Endothelial cell (in vitro differentiated cells): ENCODE data around the gene RCE1. TPM values are rescaled to one million over a fixed set of nuclear protein-coding genes. Genes with fewer than 3 reads are reported as not detected.

ENCODE experiments used
- DNase-seq: peaks from one replicate; pipeline ENCODE4 v3.0.0; 2021; ENCODE audit warnings: low spot score
- H3K27ac Mint-ChIP-seq: one replicate; pipeline ENCODE4 v1.8.0; 2021; ENCODE audit warnings: mixed read lengths, inconsistent platforms; ENCODE audit not compliant: unreplicated experiment
- H3K27me3 Mint-ChIP-seq: one replicate; pipeline ENCODE4 v1.8.0; 2021; ENCODE audit warnings: mild to moderate bottlenecking, moderate library complexity, mixed read lengths, inconsistent platforms; ENCODE audit not compliant: unreplicated experiment
- H3K36me3 Mint-ChIP-seq: one replicate; pipeline ENCODE4 v1.8.0; 2021; ENCODE audit warnings: mild to moderate bottlenecking, low read depth, mixed read lengths, inconsistent platforms; ENCODE audit not compliant: unreplicated experiment
- H3K4me1 Mint-ChIP-seq: one replicate; pipeline ENCODE4 v1.8.0; 2021; ENCODE audit warnings: mild to moderate bottlenecking, mixed read lengths, inconsistent platforms; ENCODE audit not compliant: unreplicated experiment
- H3K4me3 Mint-ChIP-seq: one replicate; pipeline ENCODE4 v1.8.0; 2021; ENCODE audit warnings: mild to moderate bottlenecking, mixed read lengths, inconsistent platforms; ENCODE audit not compliant: unreplicated experiment
- H3K9me3 Mint-ChIP-seq: one replicate; pipeline ENCODE4 v1.8.0; 2021; ENCODE audit warnings: mixed read lengths, inconsistent platforms; ENCODE audit not compliant: unreplicated experiment
- CTCF ChIP-seq: fragments of 200-600 bp; sonication (generic); IDR thresholded peaks from one replicate; pipeline ENCODE4 v1.5.0; 2021; ENCODE audit warnings: antibody characterized with exemption; ENCODE audit not compliant: unreplicated experiment
- total RNA-seq: library from RNA; stranded (reverse); fragmentation: NEBNext Ultra II Directional; extraction: Animal tissue kit (Norgen Biotek cat#: 25700); gene quantifications from one replicate; pipeline ENCODE4 v1.2.1, GENCODE V29; 2021; ENCODE audit not compliant: unreplicated experiment

RCE1 gene
- total RNA-seq, 1 donor from 2014 or later, result 25.2 TPM

GRCh38 chr11:66852466-66853241, 9.4 kb downstream of the RCE1 start:
- no peak overlapping the region for H3K27ac Mint-ChIP-seq
- peaks cover 10% of the 10 kb centered on the region for H3K36me3 Mint-ChIP-seq
- DNase-seq, result no peak
- no peaks in the 10 kb centered on the region for H3K9me3 Mint-ChIP-seq
- peaks cover 26% of the 10 kb centered on the region for H3K27me3 Mint-ChIP-seq
- TF ChIP-seq CTCF, result peak; percentile 1
- no peak overlapping the region for H3K4me3 Mint-ChIP-seq
- H3K4me1 Mint-ChIP-seq, result peaks cover 7% of the 10 kb centered on the region

GRCh38 chr11:66853242-66854229, 10.3 kb downstream of the RCE1 start:
- Mint-ChIP-seq H3K4me1 (peaks cover 7% of the 10 kb centered on the region), H3K27me3 (peaks cover 26% of the 10 kb centered on the region), H3K36me3 (peaks cover 10% of the 10 kb centered on the region), H3K9me3 (no peaks in the 10 kb centered on the region), H3K4me3 (peak overlapping the region; percentile 48), H3K27ac (no peak overlapping the region)
- TF ChIP-seq CTCF, result no peak
- DNase-seq, result no peak

- no peaks in the 10 kb centered on the region for H3K9me3 Mint-ChIP-seq
- peak overlapping the region; percentile 48 for H3K4me3 Mint-ChIP-seq
- TF ChIP-seq CTCF, result no peak
- H3K36me3 Mint-ChIP-seq, result peaks cover 10% of the 10 kb centered on the region
- DNase-seq, result no peak
- H3K27me3 Mint-ChIP-seq, result peaks cover 26% of the 10 kb centered on the region
- no peak overlapping the region for H3K27ac Mint-ChIP-seq
- H3K4me1 Mint-ChIP-seq, result peaks cover 7% of the 10 kb centered on the region
Measured at GRCh38 chr11:66854231-66854661, 11.0 kb downstream of the RCE1 start.

- Mint-ChIP-seq H3K4me3 (peak overlapping the region; percentile 86), H3K4me1 (peaks cover 7% of the 10 kb centered on the region), H3K36me3 (peaks cover 10% of the 10 kb centered on the region), H3K9me3 (no peaks in the 10 kb centered on the region), H3K27me3 (peaks cover 25% of the 10 kb centered on the region), H3K27ac (peak overlapping the region; percentile 31)
- no peak for DNase-seq
- TF ChIP-seq CTCF, result no peak
Measured at GRCh38 chr11:66854729-66855211, 11.5 kb downstream of the RCE1 start.
